ENCODE measurements around the gene GP9.

- TF ChIP-seq POLR2AphosphoS5 (IDR thresholded peaks at IDR 0.05): peak; percentile 33 to 41 (median 35)
- TF ChIP-seq POLR2A (IDR thresholded peaks at IDR 0.05): no peak
- TF ChIP-seq CTCF (IDR thresholded peaks at IDR 0.05): no peak
- TF ChIP-seq EP300 (IDR thresholded peaks at IDR 0.05): no peak
These were observed 34.7 kb upstream of the GP9 start for GRCh38 chr3:129025691-129026435.
